Jurkat, Clone E6-1 (cell line): ENCODE results near the gene SPSB3.

Experiments
- DNase-seq: peaks from one replicate; pipeline ENCODE4 v3.0.0-alpha.2; 2011; ENCODE audit warnings: low read depth, low spot score
- H3K4me3 ChIP-seq: 2 replicates; pipeline ENCODE4 v1.5.1; 2011; ENCODE audit warnings: mild to moderate bottlenecking, low read length, control low read depth, moderate library complexity

Gene SPSB3

GRCh38 chr16:1769402-1770300 lies 12.7 kb downstream of the SPSB3 start:
- H3K4me3 ChIP-seq: no peak overlapping the region

DNA sequence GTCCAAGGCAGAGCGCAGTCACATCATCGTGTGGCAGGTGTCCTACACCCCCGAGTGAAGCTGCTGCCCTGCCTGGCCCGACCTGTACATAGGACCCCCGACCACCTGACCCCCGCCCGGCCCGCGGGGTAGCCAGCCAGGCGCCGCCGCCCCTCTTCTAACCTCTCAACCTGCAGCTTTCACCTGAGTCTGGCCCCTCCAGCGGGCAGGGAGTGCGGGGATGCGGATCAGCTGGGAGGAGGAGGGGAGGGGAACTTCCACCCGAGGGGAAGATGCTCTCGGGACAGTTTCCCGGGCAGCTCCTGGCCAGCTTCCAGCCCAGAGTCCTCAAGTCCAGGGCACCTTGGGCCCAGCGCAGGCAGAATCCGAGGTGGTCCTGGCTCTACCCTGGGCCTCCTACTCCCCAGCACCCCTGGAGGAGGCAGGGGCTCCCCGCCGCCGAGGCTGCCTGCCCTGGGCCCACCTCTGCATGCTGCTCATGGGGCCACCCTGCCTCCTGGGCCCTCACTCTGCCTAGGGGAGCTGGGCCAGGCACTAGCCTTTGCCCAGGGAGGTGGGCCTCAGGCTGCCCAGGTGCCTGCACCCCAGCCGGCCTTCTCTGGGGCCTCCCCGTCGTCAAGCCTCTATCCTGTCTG lies 13.5 kb downstream of the SPSB3 start:
- H3K4me3 ChIP-seq: no peak overlapping the region
- DNase-seq: no peak

More at GRCh38 chr16:1769402-1770300, 12.7 kb downstream of the SPSB3 start:
- no peak for DNase-seq

GRCh38 chr16:1768061-1768766 lies 14.2 kb downstream of the SPSB3 start:
- no peak for DNase-seq
- no peak overlapping the region for H3K4me3 ChIP-seq

DNA sequence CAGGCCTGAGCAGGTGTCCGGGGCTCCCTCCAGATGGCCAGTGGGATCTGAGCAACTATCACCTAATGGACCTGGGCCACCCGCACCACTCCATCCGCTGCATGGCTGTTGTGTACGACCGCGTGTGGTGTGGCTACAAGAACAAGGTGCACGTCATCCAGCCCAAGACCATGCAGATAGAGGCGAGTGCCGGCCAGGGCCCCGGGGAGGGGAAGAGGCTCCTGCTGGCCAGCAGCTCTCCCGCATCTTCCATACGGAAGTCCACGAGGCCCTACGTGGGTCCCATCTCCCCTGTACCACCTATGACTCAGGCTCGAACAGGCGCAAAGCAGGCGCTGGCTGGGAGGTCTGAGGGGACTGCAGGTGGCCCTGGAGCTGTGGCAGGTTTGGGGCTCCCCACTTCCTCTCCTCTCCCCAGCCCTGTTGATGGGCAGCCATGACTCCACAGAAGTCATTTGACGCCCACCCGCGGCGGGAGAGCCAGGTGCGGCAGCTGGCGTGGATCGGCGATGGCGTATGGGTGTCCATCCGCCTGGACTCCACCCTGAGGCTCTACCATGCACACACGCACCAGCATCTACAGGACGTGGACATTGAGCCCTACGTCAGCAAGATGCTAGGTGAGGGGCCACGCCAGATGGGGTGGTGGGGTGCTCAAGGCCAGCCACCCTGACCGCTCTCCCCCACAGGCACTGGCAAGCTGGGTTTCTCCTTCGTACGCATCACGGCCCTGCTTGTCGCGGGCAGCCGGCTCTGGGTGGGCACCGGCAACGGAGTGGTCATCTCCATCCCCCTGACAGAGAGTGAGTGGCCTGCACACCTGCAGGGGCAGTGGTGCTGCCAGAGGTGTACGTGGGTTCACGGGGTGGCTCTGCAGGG lies 15.0 kb downstream of the SPSB3 start:
- H3K4me3 ChIP-seq: no peak overlapping the region
- no peak for DNase-seq

- DNase-seq: no peak
- no peak overlapping the region for H3K4me3 ChIP-seq
Measured at GRCh38 chr16:1766701-1767100, 15.7 kb downstream of the SPSB3 start.

- no peak for DNase-seq
- no peak overlapping the region for H3K4me3 ChIP-seq
Measured at GRCh38 chr16:1766231-1766630, 16.1 kb downstream of the SPSB3 start.

DNA sequence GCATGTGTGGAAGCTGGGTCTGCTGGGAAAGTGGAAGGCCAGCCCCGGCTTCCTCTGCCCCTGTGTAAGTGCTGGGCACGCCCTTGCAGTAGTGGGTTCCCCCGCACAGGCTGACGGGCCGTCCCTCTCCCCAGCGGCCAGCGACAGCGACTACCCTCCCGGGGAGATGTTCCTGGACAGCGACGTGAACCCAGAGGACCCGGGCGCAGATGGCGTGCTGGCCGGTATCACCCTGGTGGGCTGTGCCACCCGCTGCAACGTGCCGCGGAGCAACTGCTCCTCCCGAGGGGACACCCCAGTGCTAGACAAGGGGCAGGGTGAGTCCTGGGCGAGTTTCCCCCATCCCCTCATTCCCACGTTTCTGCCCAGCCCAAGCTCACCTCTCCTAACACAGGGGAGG lies 16.5 kb downstream of the SPSB3 start:
- no peak for DNase-seq
- no peak overlapping the region for H3K4me3 ChIP-seq

DNA sequence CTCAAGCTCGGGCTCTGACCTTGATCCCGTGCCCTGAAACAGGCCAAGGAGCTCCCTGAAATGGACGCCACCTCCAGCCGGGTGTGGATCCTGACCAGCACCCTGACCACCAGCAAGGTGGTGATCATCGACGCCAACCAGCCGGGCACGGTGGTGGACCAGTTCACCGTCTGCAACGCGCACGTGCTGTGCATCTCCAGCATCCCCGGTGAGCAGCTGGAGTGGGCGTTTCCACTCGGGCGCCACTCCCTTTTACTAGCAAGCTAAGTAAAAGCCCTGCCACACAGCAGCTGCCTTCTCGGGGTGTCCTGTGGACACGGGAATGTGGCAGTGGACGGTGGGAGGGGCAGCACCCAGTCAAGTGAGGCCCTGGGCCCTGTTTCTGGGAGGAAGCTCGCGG lies 17.4 kb downstream of the SPSB3 start:
- DNase-seq: no peak
- no peak overlapping the region for H3K4me3 ChIP-seq

DNA sequence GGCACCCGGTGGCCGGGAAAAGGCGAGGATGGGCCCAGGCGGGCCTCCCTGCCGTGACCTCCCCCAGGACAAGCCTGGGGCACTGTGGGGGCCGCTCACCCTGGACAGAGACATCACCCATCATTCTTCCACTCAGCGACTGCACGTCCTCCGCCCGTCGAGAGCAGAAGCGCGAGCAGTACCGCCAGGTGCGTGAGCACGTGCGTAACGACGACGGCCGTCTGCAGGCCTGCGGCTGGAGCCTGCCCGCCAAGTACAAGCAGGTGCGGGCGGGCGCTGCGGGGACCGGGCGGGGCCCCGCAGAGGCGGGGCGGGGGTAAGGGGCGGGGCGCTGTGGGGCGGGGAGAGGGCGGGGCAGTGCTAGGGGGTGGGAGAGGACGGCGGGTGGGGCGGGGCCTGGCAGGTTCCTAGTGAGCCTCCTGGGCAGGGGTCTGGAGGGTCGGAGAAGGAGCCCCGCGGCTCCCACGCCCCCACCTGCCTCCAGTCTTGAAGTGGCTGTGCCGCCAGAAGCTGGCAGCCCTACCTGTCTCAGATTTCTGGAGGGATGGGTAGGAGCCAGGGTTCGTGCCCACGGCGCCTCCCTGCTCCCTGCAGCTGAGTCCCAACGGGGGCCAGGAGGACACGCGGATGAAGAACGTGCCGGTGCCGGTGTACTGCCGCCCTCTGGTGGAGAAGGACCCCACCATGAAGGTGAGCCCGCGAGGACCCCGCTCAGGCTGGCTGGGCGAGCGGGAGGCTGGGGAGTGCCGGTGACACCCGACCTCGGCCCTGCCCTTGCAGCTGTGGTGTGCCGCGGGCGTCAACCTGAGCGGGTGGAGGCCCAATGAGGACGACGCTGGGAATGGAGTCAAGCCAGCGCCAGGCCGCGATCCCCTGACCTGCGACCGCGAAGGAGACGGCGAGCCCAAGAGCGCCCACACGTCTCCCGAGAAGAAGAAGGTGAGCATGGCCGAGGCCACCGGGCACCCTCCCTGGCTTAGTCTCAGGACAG lies 18.6 kb downstream of the SPSB3 start:
- DNase-seq: no peak
- no peak overlapping the region for H3K4me3 ChIP-seq

GRCh38 chr16:1762879-1763520 lies 19.4 kb downstream of the SPSB3 start:
- no peak for DNase-seq

DNA sequence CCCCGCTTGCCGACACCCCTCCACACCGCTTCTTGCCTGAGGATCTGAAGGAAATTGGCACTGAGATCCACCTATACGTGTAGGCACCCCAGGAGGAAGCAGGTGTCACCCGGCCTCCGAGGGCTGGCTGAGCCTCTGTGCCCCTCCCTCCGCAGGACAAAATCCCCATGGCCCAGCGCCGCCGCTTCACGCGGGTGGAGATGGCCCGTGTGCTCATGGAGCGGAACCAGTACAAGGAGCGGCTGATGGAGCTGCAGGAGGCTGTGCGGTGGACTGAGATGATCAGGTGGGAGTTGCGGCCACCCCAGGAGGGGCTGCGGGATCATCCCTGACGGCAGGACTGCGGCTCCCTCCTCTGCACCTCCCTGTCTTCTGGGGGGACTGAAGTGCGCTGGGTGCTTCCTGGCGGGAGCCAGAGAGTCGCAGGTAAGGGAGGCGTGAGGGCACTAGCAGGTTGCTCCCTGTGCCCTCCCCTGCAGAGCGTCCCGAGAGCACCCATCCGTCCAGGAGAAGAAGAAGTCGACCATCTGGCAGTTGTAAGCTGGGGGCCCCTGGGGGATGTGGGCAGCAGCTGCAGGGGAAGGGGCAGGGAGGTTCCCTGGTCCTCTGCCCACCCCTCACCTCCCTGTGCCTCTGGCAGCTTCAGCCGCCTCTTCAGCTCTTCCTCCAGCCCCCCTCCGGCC lies 20.0 kb downstream of the SPSB3 start:
- DNase-seq: no peak
- H3K4me3 ChIP-seq: no peak overlapping the region

More at GRCh38 chr16:1762879-1763520, 19.4 kb downstream of the SPSB3 start:
- no peak overlapping the region for H3K4me3 ChIP-seq

GRCh38 chr16:1761751-1762150 lies 20.6 kb downstream of the SPSB3 start:
- no peak for DNase-seq
- no peak overlapping the region for H3K4me3 ChIP-seq

GRCh38 chr16:1760911-1761310 lies 21.5 kb downstream of the SPSB3 start:
- DNase-seq: no peak
- H3K4me3 ChIP-seq: no peak overlapping the region

DNA sequence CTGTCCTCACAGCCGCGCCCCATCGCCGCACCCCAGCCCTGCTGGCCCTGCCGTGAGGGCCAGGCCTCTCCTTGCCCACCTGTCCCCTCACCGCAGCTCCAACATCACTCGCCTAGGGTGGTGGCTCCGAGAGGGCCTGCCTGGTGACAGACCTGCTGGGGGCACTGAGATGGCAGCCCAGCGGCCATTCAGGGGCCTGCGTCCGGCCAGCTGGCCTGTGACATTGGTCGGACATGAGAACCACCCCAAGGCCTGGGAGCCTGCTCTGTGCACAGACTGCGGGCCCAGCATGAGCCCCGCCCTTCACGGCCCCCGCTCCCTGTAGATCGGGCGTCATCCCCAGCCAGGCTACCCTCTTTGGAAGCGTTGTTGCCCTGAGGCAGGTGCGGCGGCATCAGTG lies 22.9 kb downstream of the SPSB3 start:
- H3K4me3 ChIP-seq: no peak overlapping the region
- no peak for DNase-seq

- H3K4me3 ChIP-seq: no peak overlapping the region
- DNase-seq: no peak
Measured at GRCh38 chr16:1758923-1759322, 23.4 kb downstream of the SPSB3 start.

- no peak overlapping the region for H3K4me3 ChIP-seq
- DNase-seq: no peak
Measured at GRCh38 chr16:1757714-1758461, 24.5 kb downstream of the SPSB3 start.
